Endothelial cell of umbilical vein (primary cell): ENCODE measurements around the gene CACHD1. TPM values are rescaled to one million over a fixed set of nuclear protein-coding genes. Genes with fewer than 3 reads are reported as not detected.

ENCODE experiments used
- BruUV-seq: library from RNA; stranded (reverse); fragments of 400-500 nt; replicated peaks from 2 replicates; lab custom pipeline; 2021; lab: Mats Ljungman, UMichigan
- CTCF ChIA-PET: fragments of 300-600, 350-600 bp; sonication (Branson Sonifier 250); formaldehyde crosslinking; loops from one replicate; lab custom pipeline; 2021; ENCODE audit warnings: antibody characterized with exemption, inconsistent platforms; lab: Charles Lee
- POLR2A ChIA-PET: fragments of 300-600, 350-600 bp; sonication (Branson Sonifier 250); formaldehyde crosslinking; loops from one replicate; lab custom pipeline; 2021; ENCODE audit warnings: antibody characterized with exemption, inconsistent platforms; lab: Charles Lee
- DNase-seq: peaks from one replicate; pipeline ENCODE4 v3.0.0-alpha.2; 2011; ENCODE audit warnings: low read depth, low spot score
- FAIRE-seq: peaks from 2 replicates; lab custom pipeline; 2011; peaks lifted over from hg19 to GRCh38; lab: Jason Lieb, UNC
- H2AFZ ChIP-seq: 2 replicates; pipeline ENCODE4 v1.6.0; 2012; ENCODE audit warnings: low read depth, low read length, control low read depth, inconsistent platforms
- H3K27ac ChIP-seq: 2 replicates; pipeline ENCODE4 v1.5.1; 2011; ENCODE audit warnings: low read depth, mild to moderate bottlenecking, control low read depth, low read length, moderate library complexity; ENCODE audit not compliant: insufficient read depth
- H3K27me3 ChIP-seq, 2 experiments: 2 replicates each; pipeline versions ENCODE4 v1.6.0 to v1.6.1; 2011; ENCODE audit warnings: low read length in 2 of 2, mixed read lengths in 1 of 2; ENCODE audit not compliant: control insufficient read depth in 2 of 2, insufficient read depth in 2 of 2
- H3K36me3 ChIP-seq, 2 experiments: 2 replicates in 1 of 2; 3 replicates in 1 of 2; pipeline ENCODE4 v1.5.1; 2011; ENCODE audit warnings: low read length in 2 of 2, mild to moderate bottlenecking in 1 of 2, moderate library complexity in 1 of 2; ENCODE audit not compliant: control insufficient read depth in 2 of 2, insufficient read depth in 2 of 2; ENCODE audit errors: extremely low read depth in 1 of 2
- H3K4me1 ChIP-seq: 3 replicates; pipeline ENCODE4 v1.5.1; 2011; ENCODE audit warnings: mild to moderate bottlenecking, low read length; ENCODE audit not compliant: control insufficient read depth, insufficient read depth; ENCODE audit errors: extremely low read depth
- H3K4me2 ChIP-seq: 2 replicates; pipeline ENCODE4 v1.6.1; 2011; ENCODE audit warnings: low read length, control low read depth, mixed read lengths; ENCODE audit not compliant: insufficient read depth
- H3K4me3 ChIP-seq, 3 experiments: fragments of 200-600 bp in 1 of 3; sonication (generic), shearing (Covaris generic) in 1 of 3; replicated peaks in 1 of 3; 2 replicates each; pipeline ENCODE4 v1.5.1; 2011 to 2016; ENCODE audit warnings: control low read depth in 3 of 3, low read length in 3 of 3, mild to moderate bottlenecking in 2 of 3, inconsistent platforms in 1 of 3, low read depth in 1 of 3, moderate library complexity in 1 of 3; ENCODE audit not compliant: insufficient read depth in 1 of 3
- H3K79me2 ChIP-seq: 2 replicates; pipeline ENCODE4 v1.6.0; 2012; ENCODE audit warnings: low read length, inconsistent platforms; ENCODE audit not compliant: control insufficient read depth, insufficient read depth
- H3K9ac ChIP-seq: replicated peaks from 2 replicates; pipeline ENCODE3; 2011; ENCODE audit warnings: low read length, control low read depth; ENCODE audit not compliant: insufficient read depth; ENCODE audit errors: extremely low read depth
- H3K9me1 ChIP-seq: replicated peaks from 3 replicates; pipeline ENCODE4 v1.6.0; 2011; ENCODE audit warnings: mild to moderate bottlenecking, low read length; ENCODE audit not compliant: control insufficient read depth, insufficient read depth; ENCODE audit errors: extremely low read depth
- H3K9me3 ChIP-seq: replicated peaks from 2 replicates; pipeline ENCODE4 v1.5.1; 2012; ENCODE audit warnings: low read length, inconsistent platforms; ENCODE audit not compliant: control insufficient read depth, insufficient read depth
- H4K20me1 ChIP-seq: replicated peaks from 2 replicates; pipeline ENCODE3; 2011; ENCODE audit warnings: mild to moderate bottlenecking, low read length; ENCODE audit not compliant: control insufficient read depth, insufficient read depth; ENCODE audit errors: extremely low read depth
- CTCF ChIP-seq, 2 donors: IDR thresholded peaks; 1 replicate in 1 of 2; 2 replicates in 1 of 2; pipeline ENCODE4 v1.5.1; 2011; ENCODE audit warnings: low read length in 2 of 2, mild to moderate bottlenecking in 2 of 2, moderate library complexity in 2 of 2, control low read depth in 1 of 2, inconsistent platforms in 1 of 2, low read depth in 1 of 2; ENCODE audit not compliant: insufficient read depth in 1 of 2; ENCODE audit errors: extremely low read depth in 1 of 2
- EZH2 ChIP-seq: IDR thresholded peaks from 2 replicates; pipeline ENCODE4 v1.6.1; 2012; ENCODE audit warnings: borderline replicate concordance, low read depth, mild to moderate bottlenecking, moderate library complexity, low read length, inconsistent platforms; ENCODE audit not compliant: severe bottlenecking
- FOS ChIP-seq: IDR thresholded peaks from 2 replicates; pipeline ENCODE4 v1.6.1; 2011; ENCODE audit warnings: mild to moderate bottlenecking, low read length, moderate library complexity, borderline replicate concordance; ENCODE audit not compliant: insufficient read depth
- GATA2 ChIP-seq: IDR thresholded peaks from 2 replicates; pipeline ENCODE4 v1.7.0; 2011; ENCODE audit warnings: low read depth, mild to moderate bottlenecking, moderate library complexity, mixed read lengths, low read length; ENCODE audit not compliant: insufficient read length, insufficient read depth
- JUN ChIP-seq: IDR thresholded peaks from 2 replicates; pipeline ENCODE4 v1.6.1; 2011; ENCODE audit warnings: borderline replicate concordance, low read depth; ENCODE audit not compliant: insufficient read length, insufficient read depth
- MAX ChIP-seq: IDR thresholded peaks from 2 replicates; pipeline ENCODE4 v1.6.1; 2011; ENCODE audit not compliant: insufficient read depth, insufficient read length
- MYC ChIP-seq: IDR thresholded peaks from one replicate; pipeline ENCODE4 v1.6.1; 2011; ENCODE audit warnings: mild to moderate bottlenecking, low read depth, low read length
- POLR2A ChIP-seq: IDR thresholded peaks from 2 replicates; pipeline ENCODE4 v1.6.1; 2012; ENCODE audit warnings: low read depth, mild to moderate bottlenecking, control low read depth, low read length
- POLR2AphosphoS5 ChIP-seq: IDR thresholded peaks from 2 replicates; pipeline ENCODE4 v1.6.1; 2012; ENCODE audit warnings: low read depth, mild to moderate bottlenecking, control low read depth, low read length, moderate library complexity; ENCODE audit not compliant: insufficient read depth
- dilution Hi-C: fragments of 300-500 bp; cut with MboI; formaldehyde crosslinking; loops from one replicate; pipeline ENCODE4 v1.15.0; 2019; ENCODE audit warnings: low sequenced_read_pairs; ENCODE audit not compliant: extremely low pct_ligation_motif_present
- intact Hi-C: fragments of 100-400 bp; cut with micrococcal nuclease; formaldehyde crosslinking; loops from one replicate; pipeline ENCODE4 v1.10.0; 2022
- polyA plus RNA-seq, 4 experiments: library from polyadenylated mRNA; depleted of rRNA in 3 of 4; stranded (reverse) in 3 of 4; unstranded in 1 of 4; fragments of >200 nt; gene quantifications; 2 replicates each; pipeline versions ENCODE4 v1.2.1 to v1.2.3, GENCODE V29; 2011 to 2012; ENCODE audit warnings: missing spikeins in 1 of 4
- total RNA-seq: library from RNA; stranded (reverse); gene quantifications from 2 replicates; pipeline ENCODE4 v1.2.3, GENCODE V29; 2021

Gene CACHD1
- total and polyA plus RNA-seq, 2 donors (not counting 3 experiments of a cell fraction or from before 2014, with no cell fraction given): 3.6 to 9.3 TPM

- BruUV-seq: no TSS peak
- Histone ChIP-seq H3K27me3 (no peaks in the 10 kb centered on the region), H3K9me1 (no peaks in the 10 kb centered on the region), H3K4me1 (peaks cover 51% of the 10 kb centered on the region), H3K36me3 (no peaks in the 10 kb centered on the region), H3K27ac (no peak overlapping the region), H3K4me2 (no peak overlapping the region), H3K9ac (no peak overlapping the region), H3K4me3 (no peak overlapping the region), H4K20me1 (no peaks in the 10 kb centered on the region), H2AFZ (no peak overlapping the region), H3K79me2 (no peaks in the 10 kb centered on the region), H3K9me3 (no peaks in the 10 kb centered on the region)
- intact Hi-C loops: no loop called here
- POLR2A ChIA-PET: interaction anchor here (0.6 kb wide), 1 partner anchor 10 kb away, joined by 3 read pairs; no protein-coding TSS in a partner anchor
- TF ChIP-seq JUN: no peak
- TF ChIP-seq MYC: no peak
- no peak for TF ChIP-seq POLR2AphosphoS5
- no peak for TF ChIP-seq MAX
- no peak for TF ChIP-seq EZH2
- TF ChIP-seq GATA2: no peak
- no peak for TF ChIP-seq POLR2A
- TF ChIP-seq FOS: no peak
- no peak for TF ChIP-seq CTCF (IDR thresholded peaks at IDR 0.05; ENCODE audit: extremely low read depth in 1 of 2, insufficient read depth in 1 of 2, low read depth in 1 of 2, low read length in 2 of 2)
- DNase-seq: no peak
- FAIRE-seq: no peak
- CTCF ChIA-PET: no interaction called here
- dilution Hi-C loops: no loop called here
Observed at GRCh38 chr1:64482720-64483119, 12.8 kb downstream of the CACHD1 start.
